Fibroblast of pulmonary artery (primary cell): ENCODE results near the gene FKBP6.
"Not testable (repeated sequence)": the region's sequence is repeated elsewhere in the genome, so short reads cannot be mapped to it uniquely, and the experiment has no call there.

Source experiments
- DNase-seq: peaks from one replicate; pipeline ENCODE4 v3.0.0-alpha.2; 2010; ENCODE audit warnings: low read depth
- H3K4me3 ChIP-seq: replicated peaks from 2 replicates; pipeline ENCODE4 v1.5.1; 2011; ENCODE audit warnings: low read depth, mild to moderate bottlenecking, control low read depth, low read length, moderate library complexity
- CTCF ChIP-seq: IDR thresholded peaks from 2 replicates; pipeline ENCODE4 v1.5.1; 2011; ENCODE audit warnings: mild to moderate bottlenecking, control low read depth, low read length, inconsistent platforms; ENCODE audit errors: missing control alignments

FKBP6 gene

GRCh38 chr7:73327922-73328321, at the start of gene FKBP6, which contains the start of gene TRIM50:
FKBP6 (plus strand) TSS chr7:73328161; CDS start chr7:73328429, 268 bp downstream.
TRIM50 (minus strand) TSS chr7:73328082; CDS start chr7:73324787, 3,295 bp downstream.
- not testable (repeated sequence) for H3K4me3 ChIP-seq, DNase-seq

DNA sequence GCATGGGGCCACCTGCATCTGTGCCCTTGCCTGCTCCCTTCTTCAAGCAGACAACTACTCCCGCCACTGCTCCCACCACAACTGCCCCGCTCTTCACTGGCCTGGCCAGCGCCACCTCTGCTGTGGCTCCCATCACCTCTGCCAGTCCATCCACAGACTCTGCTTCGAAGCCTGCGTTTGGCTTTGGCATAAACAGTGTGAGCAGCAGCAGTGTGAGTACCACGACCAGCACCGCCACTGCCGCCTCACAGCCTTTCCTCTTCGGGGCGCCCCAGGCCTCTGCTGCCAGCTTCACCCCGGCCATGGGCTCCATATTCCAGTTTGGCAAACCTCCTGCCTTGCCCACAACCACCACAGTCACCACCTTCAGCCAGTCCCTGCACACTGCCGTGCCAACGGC, 30.7 kb upstream of the FKBP6 start:
- not testable (repeated sequence) for DNase-seq, H3K4me3 ChIP-seq

DNA sequence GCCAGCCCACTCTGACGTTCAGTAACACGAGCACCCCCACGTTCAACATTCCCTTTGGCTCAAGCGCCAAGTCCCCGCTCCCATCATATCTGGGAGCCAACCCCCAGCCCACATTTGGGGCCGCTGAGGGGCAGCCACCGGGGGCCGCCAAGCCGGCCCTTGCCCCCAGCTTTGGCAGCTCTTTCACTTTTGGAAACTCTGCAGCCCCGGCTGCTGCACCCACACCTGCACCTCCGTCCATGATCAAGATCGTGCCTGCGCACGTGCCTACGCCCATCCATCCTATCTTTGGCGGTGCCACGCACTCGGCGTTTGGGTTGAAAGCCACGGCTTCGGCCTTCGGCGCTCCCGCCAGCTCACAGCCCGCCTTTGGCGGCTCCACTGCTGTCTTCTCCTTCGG, 30.3 kb upstream of the FKBP6 start:
- H3K4me3 ChIP-seq, DNase-seq: not testable (repeated sequence)

- DNase-seq, result not testable (repeated sequence)
Measured at GRCh38 chr7:73299812-73300211, 28.1 kb upstream of the FKBP6 start.

DNA sequence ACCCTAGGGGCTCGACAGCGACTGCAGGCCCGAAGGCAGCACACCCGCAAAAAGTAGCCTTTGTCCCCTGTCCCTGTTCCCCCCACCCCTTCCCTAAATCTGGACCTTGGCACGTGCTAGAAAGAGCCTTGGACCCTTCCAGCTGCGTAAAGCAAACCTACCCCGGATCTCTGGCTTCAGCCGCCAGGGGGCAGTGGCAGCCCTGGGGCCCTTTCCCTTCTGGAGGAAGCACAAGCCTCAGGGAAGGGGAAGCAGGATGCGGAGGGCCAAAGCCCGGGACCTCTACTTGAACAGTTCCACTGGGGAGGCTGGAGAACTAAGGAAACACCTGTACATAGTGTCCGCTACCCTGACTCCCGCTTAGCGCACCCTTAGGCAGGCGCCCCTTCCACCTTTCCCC, 26.9 kb upstream of the FKBP6 start:
- not testable (repeated sequence) for H3K4me3 ChIP-seq, DNase-seq

More at GRCh38 chr7:73299812-73300211, 28.1 kb upstream of the FKBP6 start:
- H3K4me3 ChIP-seq, result not testable (repeated sequence)

- not testable (repeated sequence) for DNase-seq, H3K4me3 ChIP-seq
Measured at GRCh38 chr7:73302846-73303245, 25.1 kb upstream of the FKBP6 start.

DNA sequence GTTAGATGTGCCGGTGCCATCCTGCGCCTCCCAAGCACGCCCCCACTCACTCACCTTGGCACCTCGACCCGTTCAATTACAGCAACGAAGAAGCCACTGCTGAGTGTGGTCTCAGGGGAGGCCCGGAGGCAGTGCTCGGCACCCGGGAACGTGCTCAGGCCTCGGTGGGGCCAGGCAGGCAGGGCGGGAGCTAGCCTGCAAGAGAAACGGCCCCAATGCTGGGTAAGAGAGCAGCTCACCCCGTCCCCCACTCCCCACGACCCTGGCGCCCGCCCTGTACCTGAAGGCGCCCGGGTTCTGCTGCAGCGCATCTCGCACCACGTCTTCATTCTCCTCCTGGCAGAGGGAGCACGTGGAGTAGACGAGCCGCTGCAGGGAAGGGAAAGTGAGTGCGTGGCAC, 24.4 kb upstream of the FKBP6 start:
- TF ChIP-seq CTCF, result no peak
- no peak for DNase-seq
- H3K4me3 ChIP-seq, result no peak overlapping the region

DNA sequence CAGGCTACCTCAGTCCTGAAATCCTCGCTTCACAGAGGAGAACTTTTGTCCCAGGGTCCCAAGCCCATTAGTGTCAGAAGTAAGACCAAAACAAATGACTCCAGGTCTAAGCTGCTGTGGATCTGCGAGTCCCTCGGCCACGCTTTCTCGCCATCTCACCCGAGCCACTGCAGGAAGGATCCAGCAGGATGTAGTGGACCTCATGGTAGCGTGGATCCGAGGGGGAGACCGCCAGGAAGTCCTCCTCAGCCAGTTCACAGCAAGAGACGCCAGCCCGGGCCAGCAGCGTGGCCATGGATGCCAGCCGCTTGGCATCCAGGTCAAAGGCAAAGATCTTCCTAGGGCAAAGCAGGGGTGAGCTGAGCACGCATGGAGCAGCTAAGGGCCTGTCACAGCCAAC, 23.9 kb upstream of the FKBP6 start:
- no peak overlapping the region for H3K4me3 ChIP-seq
- TF ChIP-seq CTCF, result no peak
- DNase-seq, result no peak

DNA sequence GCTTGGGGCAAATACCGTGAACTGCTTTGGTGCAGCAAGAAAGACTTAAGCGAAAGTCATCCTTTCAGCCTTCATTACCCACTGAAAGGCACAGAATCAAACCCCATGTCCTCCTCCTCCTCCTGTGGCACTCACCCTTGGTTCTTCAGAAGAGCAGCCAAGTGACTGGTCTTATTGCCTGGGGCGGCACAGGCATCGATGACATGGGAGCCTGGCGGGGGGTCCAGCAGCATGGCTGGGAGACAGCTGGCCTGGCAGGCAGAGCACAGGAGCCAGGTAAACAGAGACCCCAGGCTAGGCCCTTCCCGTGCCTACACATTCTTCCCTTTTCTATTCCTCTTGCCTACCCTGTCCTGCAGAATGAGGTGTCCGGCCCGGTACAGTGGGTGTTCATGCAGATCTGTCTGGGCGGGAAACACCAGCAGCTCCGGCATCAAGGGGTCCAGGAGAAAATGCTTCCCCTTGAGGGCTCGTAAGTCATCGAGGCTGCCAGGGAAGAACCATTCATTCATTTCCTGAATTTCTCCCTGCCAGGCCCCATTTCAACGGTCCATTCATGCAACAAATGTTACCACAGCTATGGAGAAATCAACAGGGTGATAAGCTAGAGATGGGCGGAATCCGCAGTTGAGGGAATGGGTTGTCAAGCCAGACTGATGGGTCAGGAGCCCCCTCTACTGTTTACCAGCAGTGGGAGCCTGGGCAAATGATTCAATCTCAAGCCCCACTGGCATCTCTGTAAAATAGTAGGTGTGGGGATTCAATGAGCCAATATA, 23.2 kb upstream of the FKBP6 start:
- peak; percentile 16 for DNase-seq
- H3K4me3 ChIP-seq, result not testable (repeated sequence)

GRCh38 chr7:73307436-73307835, 20.5 kb upstream of the FKBP6 start:
- H3K4me3 ChIP-seq, result no peak overlapping the region
- no peak for DNase-seq
- no peak for TF ChIP-seq CTCF

DNA sequence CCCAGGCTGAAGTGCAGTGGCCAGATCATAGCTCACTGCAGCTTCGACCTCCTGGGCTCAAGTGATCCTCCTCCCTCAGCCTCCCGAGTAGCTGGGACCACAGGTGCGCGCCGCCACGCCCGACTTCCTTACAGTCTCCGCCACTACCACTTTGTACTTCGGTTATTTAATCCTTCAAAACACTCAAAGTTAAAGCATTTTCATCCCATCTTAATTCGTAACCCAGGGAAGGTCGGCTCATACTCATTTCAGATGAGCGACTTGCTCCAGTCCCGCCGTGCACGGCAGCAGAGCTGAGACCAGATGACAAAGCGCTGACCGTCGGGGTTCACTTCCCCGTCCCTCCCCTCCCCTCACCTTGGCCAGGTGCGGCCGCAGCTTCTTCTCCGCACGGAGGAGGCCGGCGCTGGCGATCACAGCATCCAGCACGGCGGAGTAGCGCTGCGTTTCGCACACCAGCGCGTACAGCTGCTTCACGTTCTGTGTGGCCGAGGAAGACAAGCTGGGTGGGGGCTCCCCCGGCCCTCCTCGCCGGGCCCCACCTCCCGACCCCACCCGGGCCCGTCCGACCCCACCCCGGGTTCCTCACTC, 19.8 kb upstream of the FKBP6 start:
- no peak for TF ChIP-seq CTCF
- no peak for DNase-seq
- peak overlapping the region; percentile 57 for H3K4me3 ChIP-seq
